ENCODE data around the gene PHTF2. TPM values are rescaled to one million over a fixed set of nuclear protein-coding genes. Genes with fewer than 3 reads are reported as not detected.
"Not testable (repeated sequence)": the region's sequence is repeated elsewhere in the genome, so short reads cannot be mapped to it uniquely, and the experiment has no call there.

The PHTF2 gene
- total and polyA plus RNA-seq, 10 of the 15 experiments (the other 5 are each of a cell fraction or from before 2014, with no cell fraction given) = 12.9 to 41.8 (median 27.0) TPM

DNA sequence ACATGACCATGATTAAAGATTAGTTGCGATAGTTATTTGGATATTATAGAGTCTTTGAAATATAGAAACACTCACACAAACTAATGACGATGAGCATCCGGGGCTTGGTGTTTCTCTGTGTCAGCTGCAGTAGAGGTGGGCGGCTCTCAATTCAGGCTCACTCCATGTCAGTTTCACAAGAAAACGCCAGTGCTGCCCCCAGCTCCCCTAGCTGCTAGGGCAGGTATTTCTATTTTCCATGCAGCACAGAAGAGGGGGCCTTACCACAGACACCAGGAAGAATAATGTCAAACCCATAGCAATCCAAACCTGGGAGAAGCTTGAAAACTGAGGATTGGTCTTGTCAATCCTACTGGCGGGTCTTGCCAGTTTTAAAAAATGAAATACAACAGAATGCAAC is 197.1 kb downstream of the PHTF2 start:
- peak; percentile 58; the same call in 2 of the 3 replicates for ATAC-seq
- in situ Hi-C loops (cut with MboI) (no loop called here), intact Hi-C loops (cut with micrococcal nuclease; ENCODE audit: unreplicated experiment) (no loop called here)
- POLR2A ChIA-PET = no interaction called here
- RAD21 ChIA-PET (ENCODE audit: unreplicated experiment) = no interaction called here
- H3K4me3 ChIP-seq = no peak overlapping the region
- H3K9me3 ChIP-seq (replicated peaks; ENCODE audit: control insufficient read depth, insufficient read depth, low read length) = no peaks in the 10 kb centered on the region
- peaks cover 0 to 2% of the 10 kb centered on the region in 2 experiments; a peak in 1 of 4 replicates for H3K27me3 ChIP-seq (replicated peaks in 1 of 2; ENCODE audit: control insufficient read depth in 2 of 2, insufficient read depth in 2 of 2, low read length in 1 of 2)
- 50% methylated on average over 6 of the region's 6 CpGs for WGBS (ENCODE audit: insufficient coverage, insufficient replicate concordance, low lambda C conversion rate, missing lambda C conversion rate)
- TF ChIP-seq SREBF2 (IDR thresholded peaks at IDR 0.05; ENCODE audit: low read length) = no peak
- TF ChIP-seq, protein P1, sequence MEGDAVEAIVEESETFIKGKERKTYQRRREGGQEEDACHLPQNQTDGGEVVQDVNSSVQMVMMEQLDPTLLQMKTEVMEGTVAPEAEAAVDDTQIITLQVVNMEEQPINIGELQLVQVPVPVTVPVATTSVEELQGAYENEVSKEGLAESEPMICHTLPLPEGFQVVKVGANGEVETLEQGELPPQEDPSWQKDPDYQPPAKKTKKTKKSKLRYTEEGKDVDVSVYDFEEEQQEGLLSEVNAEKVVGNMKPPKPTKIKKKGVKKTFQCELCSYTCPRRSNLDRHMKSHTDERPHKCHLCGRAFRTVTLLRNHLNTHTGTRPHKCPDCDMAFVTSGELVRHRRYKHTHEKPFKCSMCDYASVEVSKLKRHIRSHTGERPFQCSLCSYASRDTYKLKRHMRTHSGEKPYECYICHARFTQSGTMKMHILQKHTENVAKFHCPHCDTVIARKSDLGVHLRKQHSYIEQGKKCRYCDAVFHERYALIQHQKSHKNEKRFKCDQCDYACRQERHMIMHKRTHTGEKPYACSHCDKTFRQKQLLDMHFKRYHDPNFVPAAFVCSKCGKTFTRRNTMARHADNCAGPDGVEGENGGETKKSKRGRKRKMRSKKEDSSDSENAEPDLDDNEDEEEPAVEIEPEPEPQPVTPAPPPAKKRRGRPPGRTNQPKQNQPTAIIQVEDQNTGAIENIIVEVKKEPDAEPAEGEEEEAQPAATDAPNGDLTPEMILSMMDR (IDR thresholded peaks at IDR 0.05 in 2 of 3, conservative IDR thresholded peaks at IDR 0.05 in 1 of 3; ENCODE audit: control insufficient read depth in 2 of 3, extremely low read depth in 1 of 3, insufficient read depth in 1 of 3, low read depth in 3 of 3, low read length in 3 of 3) = 0 out of 6 replicates have a peak, but pooled peaks of 1 of the 3 experiments have one; percentile 2
- no peak for DNase-seq (ENCODE audit: low read depth, low spot score)
- no peaks in the 10 kb centered on the region for H3K79me2 ChIP-seq (ENCODE audit: control insufficient read depth, insufficient read depth, low read length)
- H3K4me1 ChIP-seq (ENCODE audit: control insufficient read depth, insufficient read depth, low read length) = no peaks in the 10 kb centered on the region
- CTCF ChIA-PET = no interaction called here
- H3K9ac ChIP-seq (ENCODE audit: control insufficient read depth, insufficient read depth, low read length) = no peak overlapping the region
- H3K36me3 ChIP-seq (ENCODE audit: control insufficient read depth in 2 of 2, insufficient read depth in 2 of 2, low read length in 1 of 2) = no peaks in the 10 kb centered on the region
- no peaks in the 10 kb centered on the region for H4K20me1 ChIP-seq (ENCODE audit: control insufficient read depth, insufficient read depth)
- no peak overlapping the region for H3K4me2 ChIP-seq (ENCODE audit: control insufficient read depth, insufficient read depth)
- no peak for FAIRE-seq
- SMC1A ChIA-PET (ENCODE audit: uncharacterized antibody, unreplicated experiment) = no interaction called here
- no peak overlapping the region for H2AFZ ChIP-seq (ENCODE audit: control insufficient read depth, low read depth, low read length)
- no TSS peak for BruUV-seq (replicated peaks)
- no peak overlapping the region for H3K27ac ChIP-seq (ENCODE audit: control insufficient read depth, insufficient read depth)

DNA sequence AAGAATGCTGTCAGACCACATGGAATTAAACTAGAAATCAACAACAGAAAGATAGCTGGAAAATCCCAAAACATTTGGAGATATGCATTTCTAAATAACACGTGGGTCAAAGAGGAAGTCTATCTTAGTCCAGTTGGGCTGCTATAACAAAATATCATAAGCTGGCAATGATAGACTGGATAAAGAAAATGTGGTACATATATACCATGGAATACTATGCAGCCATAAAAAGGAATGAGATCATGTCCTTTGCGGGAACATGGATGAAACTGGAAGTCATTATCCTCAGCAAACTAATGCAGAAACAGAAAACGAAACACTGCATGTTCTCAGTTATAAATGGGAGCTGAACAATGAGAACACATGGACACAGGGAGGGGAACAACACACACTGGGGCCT is 200.6 kb downstream of the PHTF2 start:
- ATAC-seq; in situ Hi-C loops (cut with MboI); DNase-seq (ENCODE audit: low read depth, low spot score); H3K27ac ChIP-seq (ENCODE audit: control insufficient read depth, insufficient read depth); H3K27me3 ChIP-seq (replicated peaks in 1 of 2; ENCODE audit: control insufficient read depth in 2 of 2, insufficient read depth in 2 of 2, low read length in 1 of 2); H3K4me2 ChIP-seq (ENCODE audit: control insufficient read depth, insufficient read depth); H3K9ac ChIP-seq (ENCODE audit: control insufficient read depth, insufficient read depth, low read length); H3K79me2 ChIP-seq (ENCODE audit: control insufficient read depth, insufficient read depth, low read length); BruUV-seq (replicated peaks); FAIRE-seq; RAD21 ChIA-PET (ENCODE audit: unreplicated experiment); POLR2A ChIA-PET; H3K9me3 ChIP-seq (replicated peaks; ENCODE audit: control insufficient read depth, insufficient read depth, low read length); H2AFZ ChIP-seq (ENCODE audit: control insufficient read depth, low read depth, low read length); H4K20me1 ChIP-seq (ENCODE audit: control insufficient read depth, insufficient read depth); H3K4me1 ChIP-seq (ENCODE audit: control insufficient read depth, insufficient read depth, low read length); H3K4me3 ChIP-seq; H3K36me3 ChIP-seq (ENCODE audit: control insufficient read depth in 2 of 2, insufficient read depth in 2 of 2, low read length in 1 of 2); intact Hi-C loops (cut with micrococcal nuclease; ENCODE audit: unreplicated experiment): not testable (repeated sequence)
- WGBS (ENCODE audit: insufficient coverage, insufficient replicate concordance, low lambda C conversion rate, missing lambda C conversion rate) = 24% methylated on average over 3 of the region's 3 CpGs
- ChIA-PET CTCF (interaction anchor here (1.9 kb wide), 1 partner anchor 9 kb away, joined by 5 read pairs; no protein-coding TSS in a partner anchor), SMC1A (ENCODE audit: uncharacterized antibody, unreplicated experiment) (interaction anchor here (0.7 kb wide), 1 partner anchor 75 kb away, joined by 3 read pairs; no protein-coding TSS in a partner anchor)
